Measurements from ENCODE around the gene MAPK12.

Gene MAPK12

GRCh38 chr22:50227579-50228215 is 33.8 kb downstream of the MAPK12 start:
- no peak for TF ChIP-seq CTCF (conservative IDR thresholded peaks at IDR 0.05; ENCODE audit: low read depth, low read length)
- no peak for DNase-seq (ENCODE audit: low read depth)
- no peak overlapping the region for H3K4me3 ChIP-seq (ENCODE audit: low read depth, low read length)

- DNase-seq (ENCODE audit: low read depth), result no peak
- TF ChIP-seq CTCF (conservative IDR thresholded peaks at IDR 0.05; ENCODE audit: low read depth, low read length), result no peak
- no peak overlapping the region for H3K4me3 ChIP-seq (ENCODE audit: low read depth, low read length)
Observed at GRCh38 chr22:50226875-50227165, 34.7 kb downstream of the MAPK12 start.

GRCh38 chr22:50226063-50226874 is 35.2 kb downstream of the MAPK12 start:
- no peak for DNase-seq (ENCODE audit: low read depth)
- no peak for TF ChIP-seq CTCF (conservative IDR thresholded peaks at IDR 0.05; ENCODE audit: low read depth, low read length)
- H3K4me3 ChIP-seq (ENCODE audit: low read depth, low read length), result no peak overlapping the region

- no peak for DNase-seq (ENCODE audit: low read depth)
- no peak for TF ChIP-seq CTCF (conservative IDR thresholded peaks at IDR 0.05; ENCODE audit: low read depth, low read length)
- H3K4me3 ChIP-seq (ENCODE audit: low read depth, low read length), result no peak overlapping the region
Observed at GRCh38 chr22:50225200-50225969, 36.1 kb downstream of the MAPK12 start.

GRCh38 chr22:50224071-50224470 is 37.4 kb downstream of the MAPK12 start:
- TF ChIP-seq CTCF (conservative IDR thresholded peaks at IDR 0.05; ENCODE audit: low read depth, low read length), result no peak

GRCh38 chr22:50222508-50222907 is 39.0 kb downstream of the MAPK12 start:
- DNase-seq (ENCODE audit: low read depth), result no peak
- TF ChIP-seq CTCF (conservative IDR thresholded peaks at IDR 0.05; ENCODE audit: low read depth, low read length), result no peak
- H3K4me3 ChIP-seq (ENCODE audit: low read depth, low read length), result no peak overlapping the region

More at GRCh38 chr22:50224071-50224470, 37.4 kb downstream of the MAPK12 start:
- no peak for DNase-seq (ENCODE audit: low read depth)
- no peak overlapping the region for H3K4me3 ChIP-seq (ENCODE audit: low read depth, low read length)

Data from choroid plexus epithelial cell (primary cell).